ENCODE data around the gene OR10D3. TPM values are rescaled to one million over a fixed set of nuclear protein-coding genes. Genes with fewer than 3 reads are reported as not detected.

The OR10D3 gene
- total and polyA plus RNA-seq, 12 donors = not detected

DNA sequence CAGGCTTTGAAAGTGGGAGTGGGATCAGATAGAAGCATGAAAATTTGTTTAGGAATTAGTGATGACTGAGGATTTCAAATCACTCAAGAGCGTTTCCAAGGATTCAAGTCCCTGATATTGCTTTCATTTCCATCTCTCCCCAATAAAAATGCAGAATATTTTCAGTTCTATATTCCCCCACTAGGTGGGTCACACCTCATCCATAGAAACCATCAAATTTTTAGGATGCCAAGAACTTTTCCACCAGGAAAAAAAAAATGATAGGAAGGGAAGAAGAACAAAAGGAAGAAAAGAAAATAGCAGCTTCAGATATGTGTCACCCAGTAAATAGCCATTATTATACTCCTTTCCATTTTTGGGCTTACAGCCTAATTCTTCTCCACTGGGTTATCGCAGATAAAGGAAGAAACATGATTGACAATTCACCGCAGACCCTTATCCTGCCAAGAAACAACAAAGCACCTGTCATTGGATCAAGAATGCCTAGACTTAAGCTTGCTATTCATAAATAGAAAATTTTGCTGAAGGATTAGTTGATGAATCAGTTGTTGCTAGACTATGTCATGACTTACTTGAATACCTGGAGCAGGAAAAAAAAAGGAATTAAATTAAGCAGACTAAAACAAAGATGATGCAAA lies 30.3 kb upstream of the OR10D3 start:
- no peak overlapping the region for H3K4me3 ChIP-seq
- no peak for TF ChIP-seq POLR2A (IDR thresholded peaks at IDR 0.05)
- TF ChIP-seq, protein P1, sequence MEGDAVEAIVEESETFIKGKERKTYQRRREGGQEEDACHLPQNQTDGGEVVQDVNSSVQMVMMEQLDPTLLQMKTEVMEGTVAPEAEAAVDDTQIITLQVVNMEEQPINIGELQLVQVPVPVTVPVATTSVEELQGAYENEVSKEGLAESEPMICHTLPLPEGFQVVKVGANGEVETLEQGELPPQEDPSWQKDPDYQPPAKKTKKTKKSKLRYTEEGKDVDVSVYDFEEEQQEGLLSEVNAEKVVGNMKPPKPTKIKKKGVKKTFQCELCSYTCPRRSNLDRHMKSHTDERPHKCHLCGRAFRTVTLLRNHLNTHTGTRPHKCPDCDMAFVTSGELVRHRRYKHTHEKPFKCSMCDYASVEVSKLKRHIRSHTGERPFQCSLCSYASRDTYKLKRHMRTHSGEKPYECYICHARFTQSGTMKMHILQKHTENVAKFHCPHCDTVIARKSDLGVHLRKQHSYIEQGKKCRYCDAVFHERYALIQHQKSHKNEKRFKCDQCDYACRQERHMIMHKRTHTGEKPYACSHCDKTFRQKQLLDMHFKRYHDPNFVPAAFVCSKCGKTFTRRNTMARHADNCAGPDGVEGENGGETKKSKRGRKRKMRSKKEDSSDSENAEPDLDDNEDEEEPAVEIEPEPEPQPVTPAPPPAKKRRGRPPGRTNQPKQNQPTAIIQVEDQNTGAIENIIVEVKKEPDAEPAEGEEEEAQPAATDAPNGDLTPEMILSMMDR (IDR thresholded peaks at IDR 0.05) = no peak
- H3K4me1 ChIP-seq (replicated peaks in 1 of 2) = no peaks in the 10 kb centered on the region
- H3K9me3 ChIP-seq (replicated peaks in 1 of 3) = no peaks in the 10 kb centered on the region
- intact Hi-C loops (cut with DNase I) = no loop called here
- 86 to 95% (median 88%) methylated on average over 3 of the region's 3 CpGs for WGBS, 4 donors
- no peaks in the 10 kb centered on the region for H3K36me3 ChIP-seq (replicated peaks in 1 of 2)
- no peaks in the 10 kb centered on the region for H3K27me3 ChIP-seq
- H3K27ac ChIP-seq = no peak overlapping the region
- DNase-seq = no peak

DNA sequence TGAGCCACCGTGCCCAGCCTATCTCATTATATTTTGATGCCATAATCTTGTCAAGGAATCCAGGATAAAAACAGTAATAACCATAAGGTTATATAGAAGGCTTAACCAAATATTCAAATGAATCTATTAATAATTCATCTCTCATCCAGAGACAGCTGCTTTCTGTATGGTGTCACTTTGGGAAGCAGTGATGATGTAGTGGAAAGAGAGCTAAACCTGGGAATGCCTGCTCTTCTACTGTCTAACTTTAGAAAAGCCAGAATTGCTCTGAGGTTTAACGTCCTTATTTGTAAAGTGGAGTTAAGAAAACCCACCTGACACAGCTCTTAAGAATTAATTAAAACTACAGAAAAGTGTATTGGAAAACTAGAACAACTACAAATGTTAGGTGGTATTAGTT lies 29.3 kb upstream of the OR10D3 start:
- no peak for DNase-seq
- no peak for TF ChIP-seq POLR2A (IDR thresholded peaks at IDR 0.05)
- TF ChIP-seq, protein P1 (IDR thresholded peaks at IDR 0.05) = no peak
- Histone ChIP-seq H3K27me3 (no peaks in the 10 kb centered on the region), H3K9me3 (replicated peaks in 1 of 3) (no peaks in the 10 kb centered on the region), H3K4me3 (no peak overlapping the region), H3K36me3 (replicated peaks in 1 of 2) (no peaks in the 10 kb centered on the region), H3K4me1 (replicated peaks in 1 of 2) (no peaks in the 10 kb centered on the region), H3K27ac (no peak overlapping the region)
- WGBS, 4 donors = 73 to 81% (median 77%) methylated on average over 2 of the region's 2 CpGs
- intact Hi-C loops (cut with DNase I) = no loop called here

DNA sequence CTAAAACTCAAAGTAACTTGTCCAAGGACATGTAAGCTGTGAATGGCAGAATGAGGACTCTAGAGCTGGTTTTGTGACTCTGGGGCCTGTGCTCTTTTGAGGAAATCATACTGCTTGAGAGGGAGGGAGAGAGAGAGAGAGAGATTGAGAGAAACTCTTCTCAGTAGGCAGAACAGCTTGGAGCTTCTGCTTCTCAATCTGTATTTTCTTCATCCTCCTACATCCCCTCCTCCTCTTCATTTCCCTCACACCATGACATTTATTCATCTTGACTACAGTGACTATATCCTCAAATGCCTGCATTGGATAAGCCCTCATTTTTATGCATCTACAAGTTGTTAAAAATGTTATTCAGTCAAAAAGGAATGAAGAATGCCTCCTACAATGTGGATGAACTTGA lies 23.7 kb upstream of the OR10D3 start:
- Histone ChIP-seq H3K27me3 (no peaks in the 10 kb centered on the region), H3K36me3 (replicated peaks in 1 of 2) (no peaks in the 10 kb centered on the region), H3K9me3 (replicated peaks in 1 of 3) (no peaks in the 10 kb centered on the region), H3K4me1 (replicated peaks in 1 of 2) (no peaks in the 10 kb centered on the region), H3K4me3 (no peak overlapping the region), H3K27ac (no peak overlapping the region)
- DNase-seq = no peak
- intact Hi-C loops (cut with DNase I) = no loop called here
- TF ChIP-seq POLR2A (IDR thresholded peaks at IDR 0.05) = no peak
- TF ChIP-seq, protein P1 (IDR thresholded peaks at IDR 0.05) = no peak

DNA sequence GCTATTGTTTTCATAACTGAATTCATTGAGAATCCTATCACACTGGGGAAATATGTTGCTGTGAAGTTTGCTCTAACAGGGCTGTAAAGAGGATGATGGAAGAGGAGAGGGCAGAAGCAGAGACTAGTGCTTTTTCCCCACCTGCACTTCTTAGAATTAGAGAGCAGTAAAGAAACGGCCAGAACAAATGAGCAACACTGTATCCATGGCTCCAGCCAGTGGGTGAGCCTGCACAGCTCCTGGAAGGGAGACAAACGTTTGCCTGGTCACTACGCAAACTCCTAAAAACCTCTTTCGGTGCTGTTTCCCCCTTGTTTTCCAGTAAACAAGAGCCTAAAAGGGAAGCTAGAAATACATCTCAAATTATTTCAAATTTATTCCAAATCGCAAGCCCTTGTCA lies 22.2 kb upstream of the OR10D3 start:
- Histone ChIP-seq H3K4me1 (replicated peaks in 1 of 2) (no peaks in the 10 kb centered on the region), H3K9me3 (replicated peaks in 1 of 3) (no peaks in the 10 kb centered on the region), H3K27ac (no peak overlapping the region), H3K27me3 (no peaks in the 10 kb centered on the region), H3K36me3 (replicated peaks in 1 of 2) (no peaks in the 10 kb centered on the region), H3K4me3 (no peak overlapping the region)
- WGBS, 4 donors = 69 to 73% (median 71%) methylated on average over 5 of the region's 5 CpGs
- intact Hi-C loops (cut with DNase I) = no loop called here
- DNase-seq = no peak
- TF ChIP-seq POLR2A (IDR thresholded peaks at IDR 0.05) = no peak
- TF ChIP-seq, protein P1 (IDR thresholded peaks at IDR 0.05) = no peak

Measured in adrenal gland (tissue), 12 donors.